ENCODE measurements around the gene KCNH6. TPM values are rescaled to one million over a fixed set of nuclear protein-coding genes. Genes with fewer than 3 reads are reported as not detected.

Gene KCNH6
- total RNA-seq, 4 donors from 2014 or later = not detected

- DNase-seq (ENCODE audit: low spot score) (no peak), ATAC-seq (ENCODE audit: low FRiP score) (no peak)
- TF ChIP-seq CTCF (IDR thresholded peaks at IDR 0.05) = no peak
Observed at GRCh38 chr17:63588797-63589196, 65.6 kb downstream of the KCNH6 start.

- DNase-seq (ENCODE audit: low spot score) = no peak
- no peak for TF ChIP-seq CTCF (IDR thresholded peaks at IDR 0.05)
- ATAC-seq (ENCODE audit: low FRiP score) = no peak
Observed at GRCh38 chr17:63589646-63590045, 66.5 kb downstream of the KCNH6 start.

GRCh38 chr17:63592797-63593196, 69.6 kb downstream of the KCNH6 start:
- no peak for TF ChIP-seq CTCF (IDR thresholded peaks at IDR 0.05)
- ATAC-seq (ENCODE audit: low FRiP score) = no peak
- no peak for DNase-seq (ENCODE audit: low spot score)

GRCh38 chr17:63595132-63595531, 72.0 kb downstream of the KCNH6 start:
- DNase-seq (ENCODE audit: low spot score) = no peak
- no peak for ATAC-seq (ENCODE audit: low FRiP score)
- no peak for TF ChIP-seq CTCF (IDR thresholded peaks at IDR 0.05)

Small RNAs within 50 kb of the gene (small RNA-seq; reads per million reads assigned to genes)
- not detected for gene RNU6-288P

Other genes with a start within 250 kb of the KCNH6 start
- gene CYB561, start 77.1 kb upstream of the KCNH6 start, total RNA-seq = 10 to 100 TPM; 19.9 to 22.3 (median 20.5) TPM
- 10 to 100 TPM in 2 of 4 donors, 1 to 10 TPM in 2; 4.2 to 20.2 (median 12.0) TPM for gene ACE, start 46.3 kb upstream of the KCNH6 start, total RNA-seq
- 10 to 100 TPM; 18.8 to 29.3 (median 27.3) TPM for gene DCAF7, start 27.1 kb downstream of the KCNH6 start, total RNA-seq
- gene TACO1, start 77.5 kb downstream of the KCNH6 start, total RNA-seq = 10 to 100 TPM in 2 of 4 donors, 1 to 10 TPM in 2; 8.5 to 12.0 (median 10.1) TPM
- gene MAP3K3, start 99.1 kb downstream of the KCNH6 start, total RNA-seq = 10 to 100 TPM; 47.0 to 89.8 (median 53.7) TPM
- gene LIMD2, start 176.8 kb downstream of the KCNH6 start, total RNA-seq = 10 to 100 TPM in 2 of 4 donors, 1 to 10 TPM in 2; 4.4 to 44.9 (median 16.5) TPM
- gene STRADA, start 218.4 kb downstream of the KCNH6 start, total RNA-seq = 10 to 100 TPM; 16.5 to 32.3 (median 22.4) TPM

Measured in omental fat pad (tissue), 4 donors.